GM23338 (cell line): ENCODE results near the gene RAMACL. TPM values are rescaled to one million over a fixed set of nuclear protein-coding genes. Genes with fewer than 3 reads are reported as not detected.

Experiments
- ATAC-seq: fragments of 200-7000 bp; cut with Tn5 transposase; 3 replicates; pipeline ENCODE4 v1.9.1; 2020
- DNase-seq: peaks from one replicate; pipeline ENCODE4 v3.0.0-alpha.2; 2015; ENCODE audit warnings: low spot score
- H2AFZ ChIP-seq: fragments of 200-600 bp; sonication (generic); 2 replicates; pipeline ENCODE4 v1.8.0; 2016; ENCODE audit warnings: antibody characterized with exemption, mild to moderate bottlenecking, moderate library complexity
- H3F3A ChIP-seq: fragments of 200-600 bp; sonication (generic); replicated peaks from 2 replicates; pipeline ENCODE4 v1.8.0; 2017; ENCODE audit warnings: antibody characterized with exemption, mixed run types, low read depth
- H3K27ac ChIP-seq: fragments of 200-600 bp; sonication (generic); 2 replicates; pipeline ENCODE4 v1.6.1; 2016; ENCODE audit warnings: low read depth
- H3K27me3 ChIP-seq: fragments of 200-600 bp; sonication (generic); 2 replicates; pipeline ENCODE4 v1.8.0; 2016; ENCODE audit warnings: mild to moderate bottlenecking, mixed run types, moderate library complexity; ENCODE audit not compliant: insufficient read depth
- H3K36me3 ChIP-seq: fragments of 200-600 bp; sonication (generic); 2 replicates; pipeline ENCODE4 v1.8.0; 2016; ENCODE audit warnings: mild to moderate bottlenecking; ENCODE audit not compliant: insufficient read depth
- H3K4me1 ChIP-seq: fragments of 200-600 bp; sonication (generic); 2 replicates; pipeline ENCODE4 v1.8.0; 2016; ENCODE audit warnings: mild to moderate bottlenecking, moderate library complexity; ENCODE audit not compliant: insufficient read depth
- H3K4me2 ChIP-seq: fragments of 200-600 bp; sonication (generic); 2 replicates; pipeline ENCODE4 v1.7.1; 2017; ENCODE audit warnings: mixed run types
- H3K4me3 ChIP-seq: fragments of 200-600 bp; sonication (generic); 2 replicates; pipeline ENCODE4 v1.6.1; 2016; ENCODE audit warnings: mixed run types
- H3K79me2 ChIP-seq: fragments of 200-600 bp; sonication (generic); replicated peaks from 2 replicates; pipeline ENCODE4 v1.8.0; 2017; ENCODE audit warnings: mild to moderate bottlenecking; ENCODE audit not compliant: insufficient read depth
- H3K9me2 ChIP-seq: fragments of 200-600 bp; sonication (generic); 2 replicates; pipeline ENCODE4 v1.8.0; 2017; ENCODE audit not compliant: insufficient read depth
- H4K20me1 ChIP-seq: fragments of 200-600 bp; sonication (generic); replicated peaks from 2 replicates; pipeline ENCODE4 v1.8.0; 2017; ENCODE audit warnings: mild to moderate bottlenecking; ENCODE audit not compliant: insufficient read depth
- H3K27ac Mint-ChIP-seq: 2 replicates; pipeline ENCODE4 v1.8.0; 2020; ENCODE audit warnings: inconsistent platforms, mild to moderate bottlenecking, moderate library complexity, mixed read lengths
- H3K27me3 Mint-ChIP-seq: 3 replicates; pipeline ENCODE4 v1.8.0; 2022; ENCODE audit warnings: low read depth, mild to moderate bottlenecking, moderate library complexity, mixed read lengths, inconsistent platforms; ENCODE audit not compliant: insufficient read depth, poor library complexity
- H3K36me3 Mint-ChIP-seq: 3 replicates; pipeline ENCODE4 v1.8.0; 2021; ENCODE audit warnings: low read depth, mild to moderate bottlenecking, inconsistent platforms, moderate library complexity, mixed read lengths
- H3K4me1 Mint-ChIP-seq: 3 replicates; pipeline ENCODE4 v1.8.0; 2020; ENCODE audit warnings: mild to moderate bottlenecking, inconsistent platforms, mixed read lengths
- H3K4me3 Mint-ChIP-seq: 3 replicates; pipeline ENCODE4 v1.8.0; 2021; ENCODE audit warnings: moderate library complexity, mild to moderate bottlenecking, inconsistent platforms, mixed read lengths
- H3K9me3 Mint-ChIP-seq: 3 replicates; pipeline ENCODE4 v1.8.0; 2020; ENCODE audit warnings: moderate library complexity, mild to moderate bottlenecking, inconsistent platforms, mixed read lengths
- CREB1 ChIP-seq: fragments of 250-450 bp; sonication (Bioruptor Pico); IDR thresholded peaks from 2 replicates; pipeline ENCODE4 v1.5.0; 2020; ENCODE audit warnings: low read depth, mild to moderate bottlenecking, moderate library complexity
- EZH2 ChIP-seq: fragments of 200-600 bp; sonication (generic); IDR thresholded peaks from one replicate; pipeline ENCODE4 v1.8.0; 2017; ENCODE audit warnings: antibody characterized with exemption, mild to moderate bottlenecking, low read depth; ENCODE audit not compliant: unreplicated experiment
- EZH2phosphoT487 ChIP-seq: fragments of 200-600 bp; sonication (generic); IDR thresholded peaks from one replicate; pipeline ENCODE4 v1.8.1; 2018; ENCODE audit warnings: antibody characterized with exemption; ENCODE audit not compliant: unreplicated experiment
- JUNB ChIP-seq: IDR thresholded peaks from one replicate; pipeline ENCODE4 v1.6.1; 2016; ENCODE audit warnings: antibody characterized with exemption; ENCODE audit not compliant: unreplicated experiment
- NANOG ChIP-seq: IDR thresholded peaks from 2 replicates; pipeline ENCODE4 v1.6.1; 2016; ENCODE audit warnings: antibody characterized with exemption, borderline replicate concordance
- POLR2AphosphoS5 ChIP-seq: IDR thresholded peaks from 2 replicates; pipeline ENCODE4 v1.6.1; 2016; ENCODE audit warnings: antibody characterized with exemption, low read depth
- STAT1 ChIP-seq: IDR thresholded peaks from one replicate; pipeline ENCODE4 v1.6.1; 2016; ENCODE audit warnings: antibody characterized with exemption; ENCODE audit not compliant: unreplicated experiment
- ZNF114 ChIP-seq: fragments of 250-450 bp; sonication (Bioruptor Pico); IDR thresholded peaks from 2 replicates; pipeline ENCODE4 v1.5.0; 2020; ENCODE audit warnings: mild to moderate bottlenecking, moderate library complexity
- ZNF331 ChIP-seq: fragments of 250-450 bp; sonication (Bioruptor Pico); IDR thresholded peaks from 2 replicates; pipeline ENCODE4 v1.5.0; 2020; ENCODE audit warnings: low read depth, mild to moderate bottlenecking, moderate library complexity
- polyA plus RNA-seq: library from polyadenylated mRNA; unstranded; fragments of >200 nt; fragmentation: Nextera tagmentation; extraction: Ambion mirVana; gene quantifications from 2 replicates; pipeline ENCODE4 v1.2.1, GENCODE V29; 2016
- total RNA-seq: library from RNA; depleted of rRNA; stranded (reverse); fragments of >200 nt; shearing (Covaris generic); gene quantifications from 2 replicates; pipeline ENCODE4 v1.2.3, GENCODE V29; 2014
- TF ChIP-seq, protein P1 (sequence below), 2 experiments: fragments of 200-600 bp in 1 of 2; sonication (generic) in 1 of 2; conservative IDR thresholded peaks; 2 replicates each; pipeline versions ENCODE4 v1.5.1 to v1.6.1; 2016 to 2017; ENCODE audit warnings: antibody characterized with exemption in 2 of 2, low read depth in 2 of 2, mild to moderate bottlenecking in 2 of 2, moderate library complexity in 1 of 2
- TF ChIP-seq, protein P2 (sequence below): IDR thresholded peaks from one replicate; pipeline ENCODE4 v1.6.1; 2018; ENCODE audit warnings: antibody characterized with exemption; ENCODE audit not compliant: unreplicated experiment
- TF ChIP-seq, protein P3 (sequence below): fragments of 250-450 bp; sonication (Bioruptor Pico); IDR thresholded peaks from 2 replicates; pipeline ENCODE4 v1.5.0; 2020; ENCODE audit warnings: mild to moderate bottlenecking, moderate library complexity

RAMACL gene
- total and polyA plus RNA-seq, 2 experiments from 2014 or later: 0.61 to 4.0 TPM

DNA sequence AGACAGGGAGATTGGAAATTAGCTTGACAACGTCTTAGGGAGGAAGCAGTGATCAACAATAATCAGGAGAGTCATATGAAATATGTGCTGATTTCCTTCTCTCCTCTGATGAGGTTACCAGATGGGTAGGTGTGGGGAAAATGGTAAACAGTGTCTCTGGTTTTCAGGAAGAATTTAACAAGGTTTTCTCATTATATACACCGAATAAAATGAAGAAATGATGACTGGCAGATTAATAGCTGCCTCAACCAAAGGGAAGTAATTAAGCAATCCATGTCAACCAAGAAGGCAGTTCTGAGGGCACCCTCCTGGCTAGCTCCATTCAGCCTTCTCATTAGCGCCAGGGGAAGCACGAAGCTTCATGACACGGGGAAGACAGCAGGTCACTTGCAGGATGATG, 12.7 kb upstream of the RAMACL start (continued):
- TF ChIP-seq STAT1 (no peak), EZH2phosphoT487 (no peak), ZNF331 (CRISPR knock-in tag) (no peak), EZH2 (no peak), CREB1 (CRISPR knock-in tag) (no peak), ZNF114 (no peak)

DNA sequence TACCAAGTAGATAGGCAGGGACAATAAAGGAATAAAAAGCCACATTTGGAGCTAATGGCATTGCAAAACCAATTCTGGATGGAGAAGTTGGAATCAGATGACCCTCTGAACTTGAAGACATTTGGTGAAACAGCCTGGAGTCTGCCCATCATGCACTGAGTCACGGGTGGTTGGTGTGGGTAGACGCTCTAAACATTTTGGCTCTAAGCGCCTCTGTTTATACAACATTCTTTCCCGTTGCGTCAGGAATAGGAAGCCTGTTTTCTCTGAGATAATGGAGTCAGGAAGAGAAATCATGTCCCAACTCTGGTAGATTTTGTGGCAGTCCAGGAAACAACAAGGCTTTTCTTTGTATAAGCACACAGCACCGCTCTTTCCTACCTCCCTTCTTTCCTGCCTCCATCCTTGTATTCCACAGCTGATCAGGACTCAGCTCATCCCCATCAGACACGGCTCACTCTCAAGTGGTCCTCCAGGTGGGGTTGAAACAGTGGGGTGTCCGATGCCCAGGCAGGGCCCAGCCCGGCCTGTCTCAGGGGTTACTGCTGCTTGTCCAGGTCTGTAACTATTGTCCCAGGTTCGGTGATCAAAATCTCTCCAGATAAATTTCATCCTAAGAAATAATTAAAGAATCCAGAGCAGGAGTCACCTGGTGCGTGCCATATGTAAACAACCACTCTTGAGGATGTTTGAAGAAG, 12.1 kb upstream of the RAMACL start:
- H3K4me3 ChIP-seq: no peak overlapping the region
- DNase-seq (no peak), ATAC-seq (no peak)
- H3K9me3 Mint-ChIP-seq: no peaks in the 10 kb centered on the region; the same call in 2 of the 3 replicates
- H3K27me3 Mint-ChIP-seq: peaks cover 2% of the 10 kb centered on the region
- H3F3A ChIP-seq: no peaks in the 10 kb centered on the region
- no peak overlapping the region for H3K4me3 Mint-ChIP-seq
- peaks cover 32% of the 10 kb centered on the region for H4K20me1 ChIP-seq
- H3K4me2 ChIP-seq: peak overlapping the region; percentile 26; the same call in 1 of the 2 replicates
- H3K36me3 ChIP-seq: no peaks in the 10 kb centered on the region
- no peak overlapping the region for H3K27ac ChIP-seq
- H3K36me3 Mint-ChIP-seq: peaks cover 3% of the 10 kb centered on the region; the same call in 2 of the 3 replicates
- no peak overlapping the region for H2AFZ ChIP-seq
- H3K27ac Mint-ChIP-seq: no peak overlapping the region
- H3K9me2 ChIP-seq: no peaks in the 10 kb centered on the region
- H3K27me3 ChIP-seq: no peaks in the 10 kb centered on the region
- H3K4me1 Mint-ChIP-seq: peaks cover 45% of the 10 kb centered on the region
- H3K4me1 ChIP-seq: peaks cover 17% of the 10 kb centered on the region
- peaks cover 82% of the 10 kb centered on the region for H3K79me2 ChIP-seq
- no peak for TF ChIP-seq JUNB
- no peak for TF ChIP-seq CREB1 (CRISPR knock-in tag)
- TF ChIP-seq, protein P1, sequence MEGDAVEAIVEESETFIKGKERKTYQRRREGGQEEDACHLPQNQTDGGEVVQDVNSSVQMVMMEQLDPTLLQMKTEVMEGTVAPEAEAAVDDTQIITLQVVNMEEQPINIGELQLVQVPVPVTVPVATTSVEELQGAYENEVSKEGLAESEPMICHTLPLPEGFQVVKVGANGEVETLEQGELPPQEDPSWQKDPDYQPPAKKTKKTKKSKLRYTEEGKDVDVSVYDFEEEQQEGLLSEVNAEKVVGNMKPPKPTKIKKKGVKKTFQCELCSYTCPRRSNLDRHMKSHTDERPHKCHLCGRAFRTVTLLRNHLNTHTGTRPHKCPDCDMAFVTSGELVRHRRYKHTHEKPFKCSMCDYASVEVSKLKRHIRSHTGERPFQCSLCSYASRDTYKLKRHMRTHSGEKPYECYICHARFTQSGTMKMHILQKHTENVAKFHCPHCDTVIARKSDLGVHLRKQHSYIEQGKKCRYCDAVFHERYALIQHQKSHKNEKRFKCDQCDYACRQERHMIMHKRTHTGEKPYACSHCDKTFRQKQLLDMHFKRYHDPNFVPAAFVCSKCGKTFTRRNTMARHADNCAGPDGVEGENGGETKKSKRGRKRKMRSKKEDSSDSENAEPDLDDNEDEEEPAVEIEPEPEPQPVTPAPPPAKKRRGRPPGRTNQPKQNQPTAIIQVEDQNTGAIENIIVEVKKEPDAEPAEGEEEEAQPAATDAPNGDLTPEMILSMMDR (conservative IDR thresholded peaks at IDR 0.05; ENCODE audit: low read depth in 2 of 2): no peak
- no peak for TF ChIP-seq ZNF331 (CRISPR knock-in tag)
- no peak for TF ChIP-seq EZH2
- TF ChIP-seq, protein P2, sequence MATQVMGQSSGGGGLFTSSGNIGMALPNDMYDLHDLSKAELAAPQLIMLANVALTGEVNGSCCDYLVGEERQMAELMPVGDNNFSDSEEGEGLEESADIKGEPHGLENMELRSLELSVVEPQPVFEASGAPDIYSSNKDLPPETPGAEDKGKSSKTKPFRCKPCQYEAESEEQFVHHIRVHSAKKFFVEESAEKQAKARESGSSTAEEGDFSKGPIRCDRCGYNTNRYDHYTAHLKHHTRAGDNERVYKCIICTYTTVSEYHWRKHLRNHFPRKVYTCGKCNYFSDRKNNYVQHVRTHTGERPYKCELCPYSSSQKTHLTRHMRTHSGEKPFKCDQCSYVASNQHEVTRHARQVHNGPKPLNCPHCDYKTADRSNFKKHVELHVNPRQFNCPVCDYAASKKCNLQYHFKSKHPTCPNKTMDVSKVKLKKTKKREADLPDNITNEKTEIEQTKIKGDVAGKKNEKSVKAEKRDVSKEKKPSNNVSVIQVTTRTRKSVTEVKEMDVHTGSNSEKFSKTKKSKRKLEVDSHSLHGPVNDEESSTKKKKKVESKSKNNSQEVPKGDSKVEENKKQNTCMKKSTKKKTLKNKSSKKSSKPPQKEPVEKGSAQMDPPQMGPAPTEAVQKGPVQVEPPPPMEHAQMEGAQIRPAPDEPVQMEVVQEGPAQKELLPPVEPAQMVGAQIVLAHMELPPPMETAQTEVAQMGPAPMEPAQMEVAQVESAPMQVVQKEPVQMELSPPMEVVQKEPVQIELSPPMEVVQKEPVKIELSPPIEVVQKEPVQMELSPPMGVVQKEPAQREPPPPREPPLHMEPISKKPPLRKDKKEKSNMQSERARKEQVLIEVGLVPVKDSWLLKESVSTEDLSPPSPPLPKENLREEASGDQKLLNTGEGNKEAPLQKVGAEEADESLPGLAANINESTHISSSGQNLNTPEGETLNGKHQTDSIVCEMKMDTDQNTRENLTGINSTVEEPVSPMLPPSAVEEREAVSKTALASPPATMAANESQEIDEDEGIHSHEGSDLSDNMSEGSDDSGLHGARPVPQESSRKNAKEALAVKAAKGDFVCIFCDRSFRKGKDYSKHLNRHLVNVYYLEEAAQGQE: no peak
- no peak for TF ChIP-seq NANOG
- TF ChIP-seq ZNF114: no peak
- TF ChIP-seq, protein P3, sequence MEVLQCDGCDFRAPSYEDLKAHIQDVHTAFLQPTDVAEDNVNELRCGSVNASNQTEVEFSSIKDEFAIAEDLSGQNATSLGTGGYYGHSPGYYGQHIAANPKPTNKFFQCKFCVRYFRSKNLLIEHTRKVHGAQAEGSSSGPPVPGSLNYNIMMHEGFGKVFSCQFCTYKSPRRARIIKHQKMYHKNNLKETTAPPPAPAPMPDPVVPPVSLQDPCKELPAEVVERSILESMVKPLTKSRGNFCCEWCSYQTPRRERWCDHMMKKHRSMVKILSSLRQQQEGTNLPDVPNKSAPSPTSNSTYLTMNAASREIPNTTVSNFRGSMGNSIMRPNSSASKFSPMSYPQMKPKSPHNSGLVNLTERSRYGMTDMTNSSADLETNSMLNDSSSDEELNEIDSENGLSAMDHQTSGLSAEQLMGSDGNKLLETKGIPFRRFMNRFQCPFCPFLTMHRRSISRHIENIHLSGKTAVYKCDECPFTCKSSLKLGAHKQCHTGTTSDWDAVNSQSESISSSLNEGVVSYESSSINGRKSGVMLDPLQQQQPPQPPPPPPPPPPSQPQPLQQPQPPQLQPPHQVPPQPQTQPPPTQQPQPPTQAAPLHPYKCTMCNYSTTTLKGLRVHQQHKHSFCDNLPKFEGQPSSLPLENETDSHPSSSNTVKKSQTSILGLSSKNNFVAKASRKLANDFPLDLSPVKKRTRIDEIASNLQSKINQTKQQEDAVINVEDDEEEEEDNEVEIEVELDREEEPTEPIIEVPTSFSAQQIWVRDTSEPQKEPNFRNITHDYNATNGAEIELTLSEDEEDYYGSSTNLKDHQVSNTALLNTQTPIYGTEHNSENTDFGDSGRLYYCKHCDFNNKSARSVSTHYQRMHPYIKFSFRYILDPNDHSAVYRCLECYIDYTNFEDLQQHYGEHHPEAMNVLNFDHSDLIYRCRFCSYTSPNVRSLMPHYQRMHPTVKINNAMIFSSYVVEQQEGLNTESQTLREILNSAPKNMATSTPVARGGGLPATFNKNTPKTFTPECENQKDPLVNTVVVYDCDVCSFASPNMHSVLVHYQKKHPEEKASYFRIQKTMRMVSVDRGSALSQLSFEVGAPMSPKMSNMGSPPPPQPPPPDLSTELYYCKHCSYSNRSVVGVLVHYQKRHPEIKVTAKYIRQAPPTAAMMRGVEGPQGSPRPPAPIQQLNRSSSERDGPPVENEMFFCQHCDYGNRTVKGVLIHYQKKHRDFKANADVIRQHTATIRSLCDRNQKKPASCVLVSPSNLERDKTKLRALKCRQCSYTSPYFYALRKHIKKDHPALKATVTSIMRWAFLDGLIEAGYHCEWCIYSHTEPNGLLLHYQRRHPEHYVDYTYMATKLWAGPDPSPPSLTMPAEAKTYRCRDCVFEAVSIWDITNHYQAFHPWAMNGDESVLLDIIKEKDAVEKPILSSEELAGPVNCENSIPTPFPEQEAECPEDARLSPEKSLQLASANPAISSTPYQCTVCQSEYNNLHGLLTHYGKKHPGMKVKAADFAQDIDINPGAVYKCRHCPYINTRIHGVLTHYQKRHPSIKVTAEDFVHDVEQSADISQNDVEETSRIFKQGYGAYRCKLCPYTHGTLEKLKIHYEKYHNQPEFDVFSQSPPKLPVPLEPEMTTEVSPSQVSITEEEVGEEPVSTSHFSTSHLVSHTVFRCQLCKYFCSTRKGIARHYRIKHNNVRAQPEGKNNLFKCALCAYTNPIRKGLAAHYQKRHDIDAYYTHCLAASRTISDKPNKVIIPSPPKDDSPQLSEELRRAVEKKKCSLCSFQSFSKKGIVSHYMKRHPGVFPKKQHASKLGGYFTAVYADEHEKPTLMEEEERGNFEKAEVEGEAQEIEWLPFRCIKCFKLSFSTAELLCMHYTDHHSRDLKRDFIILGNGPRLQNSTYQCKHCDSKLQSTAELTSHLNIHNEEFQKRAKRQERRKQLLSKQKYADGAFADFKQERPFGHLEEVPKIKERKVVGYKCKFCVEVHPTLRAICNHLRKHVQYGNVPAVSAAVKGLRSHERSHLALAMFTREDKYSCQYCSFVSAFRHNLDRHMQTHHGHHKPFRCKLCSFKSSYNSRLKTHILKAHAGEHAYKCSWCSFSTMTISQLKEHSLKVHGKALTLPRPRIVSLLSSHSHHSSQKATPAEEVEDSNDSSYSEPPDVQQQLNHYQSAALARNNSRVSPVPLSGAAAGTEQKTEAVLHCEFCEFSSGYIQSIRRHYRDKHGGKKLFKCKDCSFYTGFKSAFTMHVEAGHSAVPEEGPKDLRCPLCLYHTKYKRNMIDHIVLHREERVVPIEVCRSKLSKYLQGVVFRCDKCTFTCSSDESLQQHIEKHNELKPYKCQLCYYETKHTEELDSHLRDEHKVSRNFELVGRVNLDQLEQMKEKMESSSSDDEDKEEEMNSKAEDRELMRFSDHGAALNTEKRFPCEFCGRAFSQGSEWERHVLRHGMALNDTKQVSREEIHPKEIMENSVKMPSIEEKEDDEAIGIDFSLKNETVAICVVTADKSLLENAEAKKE (CRISPR knock-in tag): no peak
- no peak for TF ChIP-seq STAT1
- TF ChIP-seq POLR2AphosphoS5: no peak
